Kidney glomerular epithelial cell (primary cell): Measurements from ENCODE around the gene LENG8.

Source experiments
- DNase-seq: peaks from one replicate; lab custom pipeline; 2025; lab: John Stamatoyannopoulos, UW

LENG8 gene

DNA sequence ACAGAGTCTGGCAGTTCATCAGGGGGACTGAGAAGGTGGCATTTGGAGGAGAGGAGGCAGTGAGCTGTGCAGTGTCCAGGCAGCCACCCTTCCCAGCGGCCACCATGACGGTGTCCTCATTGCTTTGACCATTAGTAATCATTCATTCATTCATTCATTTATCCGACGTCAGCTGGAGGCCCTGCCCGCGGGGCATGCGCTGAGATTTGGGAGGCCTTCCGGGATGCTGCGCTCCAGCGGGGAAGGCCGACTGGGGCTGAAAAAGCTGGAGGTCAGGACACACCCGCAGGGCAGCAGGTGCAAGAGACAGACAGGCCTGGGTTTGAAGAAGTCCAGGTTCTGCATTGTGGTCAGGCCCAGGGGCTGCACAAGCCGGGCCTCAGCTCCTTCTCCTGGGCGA is 24.8 kb upstream of the LENG8 start:
- DNase-seq = no peak

GRCh38 chr19:54424660-54425381 is 24.2 kb upstream of the LENG8 start:
- DNase-seq = no peak

GRCh38 chr19:54425382-54425723 is 23.6 kb upstream of the LENG8 start:
- DNase-seq = no peak

DNA sequence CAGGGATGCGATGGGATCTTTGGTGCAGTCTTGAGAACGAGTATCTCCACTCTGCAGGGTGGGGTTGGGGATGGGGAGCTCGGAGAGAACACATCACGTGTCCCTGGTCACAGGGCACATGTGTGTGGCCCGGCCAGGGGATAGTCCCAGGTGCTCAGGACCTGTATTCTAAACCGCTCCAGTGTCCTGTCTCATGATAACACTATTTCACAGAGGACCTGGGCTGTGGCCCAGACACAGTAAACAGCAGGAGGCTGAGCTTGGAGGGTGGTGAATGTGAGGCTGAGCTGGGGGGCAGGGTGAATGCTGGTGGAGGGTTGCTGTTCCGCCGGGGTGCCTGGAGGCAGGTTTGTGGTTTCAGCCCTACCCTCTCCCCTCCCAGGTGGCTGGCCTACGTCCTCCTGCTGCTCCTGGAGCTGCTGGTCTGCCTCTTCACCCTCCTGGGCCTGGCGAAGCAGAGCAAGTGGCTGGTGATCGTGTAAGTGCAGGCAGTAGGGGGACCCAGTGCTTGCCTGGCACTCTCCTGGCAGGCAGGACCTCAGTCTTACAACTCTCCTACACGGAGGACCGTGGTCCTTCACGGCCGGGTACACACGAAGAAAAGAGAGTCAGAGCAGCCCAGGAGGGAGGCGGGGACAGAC is 22.6 kb upstream of the LENG8 start:
- no peak for DNase-seq

- DNase-seq = no peak
Observed at GRCh38 chr19:54427586-54427985, 21.4 kb upstream of the LENG8 start.

- no peak for DNase-seq
Observed at GRCh38 chr19:54428323-54429175, 20.4 kb upstream of the LENG8 start.

GRCh38 chr19:54429176-54429495 is 19.9 kb upstream of the LENG8 start:
- no peak for DNase-seq

- no peak for DNase-seq
Observed at GRCh38 chr19:54429545-54430227, 19.3 kb upstream of the LENG8 start.

- no peak for DNase-seq
Observed at GRCh38 chr19:54430306-54431254, 18.4 kb upstream of the LENG8 start.

- DNase-seq = no peak
Observed at GRCh38 chr19:54431255-54431838, 17.7 kb upstream of the LENG8 start.

- no peak for DNase-seq
Observed at GRCh38 chr19:54432144-54432738, 16.8 kb upstream of the LENG8 start.

DNA sequence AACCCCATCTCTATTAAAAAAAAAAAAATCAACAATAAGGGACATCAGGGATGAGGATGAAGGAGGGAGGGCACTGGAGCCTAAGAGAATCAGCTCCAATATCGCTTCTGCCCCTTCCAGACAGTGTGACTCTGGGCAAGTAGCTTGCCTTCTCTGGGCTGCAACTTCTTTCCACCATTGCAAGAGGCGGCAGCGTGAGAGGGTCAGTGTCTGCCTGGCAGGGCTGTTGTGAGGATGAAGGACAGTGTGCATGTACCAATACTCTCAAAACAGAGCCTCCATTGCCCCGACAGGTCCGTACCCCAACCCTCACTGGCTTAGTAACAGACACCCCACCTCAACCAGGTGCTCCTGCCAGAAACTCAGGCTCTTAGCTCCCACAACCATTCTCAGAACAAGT is 15.3 kb upstream of the LENG8 start:
- no peak for DNase-seq

- DNase-seq = no peak
Observed at GRCh38 chr19:54434112-54434872, 14.7 kb upstream of the LENG8 start.

DNA sequence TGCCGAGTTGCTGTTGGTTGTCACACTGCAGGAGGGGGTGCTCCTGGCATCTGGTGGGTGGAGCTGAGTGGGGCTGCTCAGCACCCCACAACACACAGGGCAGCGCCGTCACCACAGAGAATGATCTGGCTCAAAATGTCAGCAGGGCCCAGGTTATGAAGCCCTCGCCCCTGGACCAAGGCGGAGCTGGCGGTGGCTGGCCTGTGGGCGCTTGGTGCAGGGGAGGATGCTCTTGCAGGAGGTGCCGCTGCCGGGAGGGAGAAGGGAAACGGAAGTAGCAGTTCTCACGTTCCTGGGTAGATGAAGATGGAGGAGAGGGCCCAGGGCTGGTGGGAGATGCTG is 14.2 kb upstream of the LENG8 start:
- DNase-seq = no peak

GRCh38 chr19:54435551-54436016 is 13.4 kb upstream of the LENG8 start:
- DNase-seq = no peak

- DNase-seq = no peak
Observed at GRCh38 chr19:54436031-54436523, 12.9 kb upstream of the LENG8 start.

GRCh38 chr19:54436628-54437252 is 12.3 kb upstream of the LENG8 start:
- no peak for DNase-seq

GRCh38 chr19:54439174-54439851 is 9.7 kb upstream of the LENG8 start:
- no peak for DNase-seq

DNA sequence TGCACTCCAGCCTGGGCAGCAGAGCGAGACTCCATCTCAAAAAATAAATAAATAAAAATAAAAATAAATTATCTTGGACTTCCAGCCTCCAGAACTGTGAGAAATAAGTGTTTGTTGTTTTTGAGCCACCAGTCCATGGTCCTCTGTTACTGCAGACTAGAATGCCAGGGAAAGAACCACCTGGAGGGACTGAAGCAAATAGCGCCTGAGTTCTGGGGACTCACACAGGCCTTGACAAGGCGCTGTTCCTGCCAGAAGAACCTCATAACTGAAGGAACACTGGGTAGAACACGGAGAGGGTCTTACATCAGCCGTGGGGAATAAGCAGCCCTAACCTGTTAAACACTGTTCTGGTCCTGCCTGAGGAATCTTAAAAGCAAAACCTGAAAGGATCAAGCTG is 8.4 kb upstream of the LENG8 start:
- no peak for DNase-seq
